Body of pancreas (tissue), 4 donors: ENCODE measurements around the gene SERPINA1.
A peak's percentile ranks its signal among the peaks of the same experiment; 100 is the strongest.

Experiments
- CTCF ChIP-seq, 7 experiments: fragments of 450-650 bp in 4 of 7; fragments of 200-600 bp in 3 of 7; sonication (generic) in 3 of 7; IDR thresholded peaks; one replicate each; pipeline ENCODE4 v1.5.1; 2016 to 2019; ENCODE audit warnings: antibody characterized with exemption in 7 of 7
- POLR2A ChIP-seq, 3 donors: fragments of 450-650 bp; IDR thresholded peaks; one replicate each; pipeline ENCODE4 v1.6.1; 2016; ENCODE audit warnings: antibody characterized with exemption in 3 of 3, mild to moderate bottlenecking in 2 of 3

- TF ChIP-seq CTCF (IDR thresholded peaks at IDR 0.05) (no peak), POLR2A (IDR thresholded peaks at IDR 0.05) (peak in 2 of 3 donors; percentile 27 to 49)
These were observed at the start of gene SERPINA1 for GRCh38 chr14:94388384-94389103.
